A673 (cell line): Measurements from ENCODE around the gene KLKB1. TPM values are rescaled to one million over a fixed set of nuclear protein-coding genes. Genes with fewer than 3 reads are reported as not detected.

ENCODE experiments used
- BruUV-seq: library from RNA; stranded (reverse); fragments of 400-500 nt; replicated peaks from 2 replicates; lab custom pipeline; 2021; lab: Mats Ljungman, UMichigan
- CTCF ChIA-PET: fragments of 300-600 bp; sonication (Branson Sonifier 250); formaldehyde crosslinking; loops from one replicate; lab custom pipeline; 2022; ENCODE audit warnings: antibody characterized with exemption; lab: Charles Lee
- POLR2A ChIA-PET: fragments of 300-600 bp; sonication (Branson Sonifier 250); formaldehyde crosslinking; loops from one replicate; lab custom pipeline; 2022; ENCODE audit warnings: antibody characterized with exemption; ENCODE audit not compliant: low non-redundant PET; lab: Charles Lee
- DNase-seq: peaks from one replicate; pipeline ENCODE4 v3.0.0-alpha.2; 2015; ENCODE audit warnings: low spot score
- H3K27ac ChIP-seq: fragments of 200-600 bp; sonication (generic); 2 replicates; pipeline ENCODE4 v1.5.1; 2016; ENCODE audit warnings: mixed run types, low read depth, mild to moderate bottlenecking, mixed read lengths, antibody characterized with exemption, low read length; ENCODE audit not compliant: poor library complexity, severe bottlenecking
- H3K27me3 ChIP-seq: fragments of 200-600 bp; sonication (generic); replicated peaks from 2 replicates; pipeline ENCODE4 v1.6.1; 2017; ENCODE audit warnings: mixed run types, low read depth, mild to moderate bottlenecking, mixed read lengths, antibody characterized with exemption, low read length; ENCODE audit not compliant: insufficient read depth, poor library complexity
- H3K36me3 ChIP-seq: fragments of 200-600 bp; sonication (generic); 2 replicates; pipeline ENCODE4 v1.6.1; 2016; ENCODE audit warnings: mixed run types, mild to moderate bottlenecking, mixed read lengths, antibody characterized with exemption, low read length; ENCODE audit not compliant: insufficient read depth, poor library complexity, severe bottlenecking
- H3K4me1 ChIP-seq: fragments of 200-600 bp; sonication (generic); 2 replicates; pipeline ENCODE4 v1.6.1; 2017; ENCODE audit warnings: mixed run types, mild to moderate bottlenecking, mixed read lengths, antibody characterized with exemption, low read length; ENCODE audit not compliant: insufficient read depth, poor library complexity, severe bottlenecking
- H3K4me3 ChIP-seq: fragments of 200-600 bp; sonication (generic); 2 replicates; pipeline ENCODE4 v1.5.1; 2016; ENCODE audit warnings: low read depth, mixed run types, mild to moderate bottlenecking, mixed read lengths, low read length; ENCODE audit not compliant: poor library complexity, severe bottlenecking
- H3K9me3 ChIP-seq: fragments of 200-600 bp; sonication (generic); 2 replicates; pipeline ENCODE4 v1.6.1; 2016; ENCODE audit warnings: mixed run types, low read depth, mild to moderate bottlenecking, mixed read lengths, antibody characterized with exemption, low read length; ENCODE audit not compliant: poor library complexity, severe bottlenecking
- EZH2 ChIP-seq: fragments of 200-600 bp; sonication (generic); IDR thresholded peaks from 2 replicates; pipeline ENCODE4 v1.6.1; 2017; ENCODE audit warnings: borderline replicate concordance, low read depth, mild to moderate bottlenecking, mixed read lengths, antibody characterized with exemption, low read length; ENCODE audit not compliant: poor library complexity, severe bottlenecking
- intact Hi-C: fragments of 100-400 bp; cut with micrococcal nuclease; formaldehyde crosslinking; loops from one replicate; pipeline ENCODE4 v1.10.0; 2022; ENCODE audit not compliant: unreplicated experiment
- total RNA-seq: library from RNA; stranded (reverse); gene quantifications from 2 replicates; pipeline ENCODE4 v1.2.3, GENCODE V29; 2021
- TF ChIP-seq, protein P1 (sequence below): fragments of 300-800, 200-600 bp; sonication (generic); conservative IDR thresholded peaks from 2 replicates; pipeline ENCODE4 v1.5.1; 2017; ENCODE audit warnings: low read depth, mild to moderate bottlenecking, antibody characterized with exemption, low read length, moderate library complexity, mixed read lengths

The KLKB1 gene
- total RNA-seq, 1 experiment from 2014 or later: not detected

DNA sequence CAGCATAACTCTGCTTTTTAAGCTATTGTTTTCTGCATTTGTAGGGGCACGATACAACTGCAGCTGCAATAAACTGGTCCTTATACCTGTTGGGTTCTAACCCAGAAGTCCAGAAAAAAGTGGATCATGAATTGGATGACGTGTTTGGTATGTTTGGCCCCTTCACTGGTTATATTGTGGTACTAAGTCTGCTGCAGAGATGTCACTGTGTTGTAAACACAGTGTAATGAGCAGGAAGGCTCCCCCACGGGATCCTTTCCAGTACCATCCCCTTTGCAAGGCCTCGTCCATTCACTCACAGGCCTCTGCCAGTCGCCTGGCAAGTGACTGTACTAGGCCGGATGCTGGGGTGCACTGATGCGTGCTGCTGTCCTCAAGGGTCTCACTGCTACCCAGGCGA, 22.2 kb upstream of the KLKB1 start:
- Histone ChIP-seq H3K4me3 (no peak overlapping the region), H3K9me3 (peaks cover 7% of the 10 kb centered on the region), H3K36me3 (peaks cover 5% of the 10 kb centered on the region), H3K27ac (peak overlapping the region; percentile 90), H3K27me3 (no peaks in the 10 kb centered on the region), H3K4me1 (peaks cover 35% of the 10 kb centered on the region)
- BruUV-seq: no TSS peak
- no peak for DNase-seq
- intact Hi-C loops: no loop called here
- no peak for TF ChIP-seq EZH2
- TF ChIP-seq, protein P1, sequence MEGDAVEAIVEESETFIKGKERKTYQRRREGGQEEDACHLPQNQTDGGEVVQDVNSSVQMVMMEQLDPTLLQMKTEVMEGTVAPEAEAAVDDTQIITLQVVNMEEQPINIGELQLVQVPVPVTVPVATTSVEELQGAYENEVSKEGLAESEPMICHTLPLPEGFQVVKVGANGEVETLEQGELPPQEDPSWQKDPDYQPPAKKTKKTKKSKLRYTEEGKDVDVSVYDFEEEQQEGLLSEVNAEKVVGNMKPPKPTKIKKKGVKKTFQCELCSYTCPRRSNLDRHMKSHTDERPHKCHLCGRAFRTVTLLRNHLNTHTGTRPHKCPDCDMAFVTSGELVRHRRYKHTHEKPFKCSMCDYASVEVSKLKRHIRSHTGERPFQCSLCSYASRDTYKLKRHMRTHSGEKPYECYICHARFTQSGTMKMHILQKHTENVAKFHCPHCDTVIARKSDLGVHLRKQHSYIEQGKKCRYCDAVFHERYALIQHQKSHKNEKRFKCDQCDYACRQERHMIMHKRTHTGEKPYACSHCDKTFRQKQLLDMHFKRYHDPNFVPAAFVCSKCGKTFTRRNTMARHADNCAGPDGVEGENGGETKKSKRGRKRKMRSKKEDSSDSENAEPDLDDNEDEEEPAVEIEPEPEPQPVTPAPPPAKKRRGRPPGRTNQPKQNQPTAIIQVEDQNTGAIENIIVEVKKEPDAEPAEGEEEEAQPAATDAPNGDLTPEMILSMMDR: no peak
- CTCF ChIA-PET: no interaction called here
- POLR2A ChIA-PET: no interaction called here

DNA sequence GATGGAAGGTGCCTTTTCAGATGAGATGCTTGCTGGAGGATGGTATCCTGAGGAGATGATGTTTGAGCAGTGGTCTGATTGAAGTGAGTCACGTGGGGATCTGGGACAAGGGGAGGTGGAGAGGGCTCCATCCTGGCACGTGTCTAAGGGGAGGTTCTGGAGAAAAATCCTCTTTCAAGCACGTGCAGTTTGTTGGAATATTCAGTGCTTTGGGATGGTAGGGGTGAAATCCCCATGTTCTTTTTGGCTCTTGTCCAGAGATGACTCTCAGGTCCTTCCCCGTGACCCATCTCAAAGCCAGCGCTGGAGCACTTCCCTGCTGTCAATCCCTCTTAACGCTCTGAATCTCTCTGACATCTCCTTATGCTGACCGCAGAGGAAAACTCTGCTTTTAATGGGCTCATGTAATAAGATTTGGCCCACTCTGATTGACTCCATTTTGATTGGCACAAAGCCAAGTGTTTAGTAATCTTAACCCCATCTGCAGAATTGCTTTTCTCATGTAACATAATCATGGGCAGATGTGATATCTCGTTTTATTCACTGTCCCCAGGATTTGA, 10.8 kb upstream of the KLKB1 start:
- POLR2A ChIA-PET: no interaction called here
- Histone ChIP-seq H3K9me3 (no peaks in the 10 kb centered on the region), H3K36me3 (no peaks in the 10 kb centered on the region), H3K27ac (no peak overlapping the region), H3K4me3 (no peak overlapping the region), H3K4me1 (peaks cover 11% of the 10 kb centered on the region), H3K27me3 (no peaks in the 10 kb centered on the region)
- TF ChIP-seq, protein P1: no peak
- TF ChIP-seq EZH2: no peak
- CTCF ChIA-PET: no interaction called here
- intact Hi-C loops: no loop called here
- DNase-seq: peak; percentile 59
- BruUV-seq: no TSS peak

DNA sequence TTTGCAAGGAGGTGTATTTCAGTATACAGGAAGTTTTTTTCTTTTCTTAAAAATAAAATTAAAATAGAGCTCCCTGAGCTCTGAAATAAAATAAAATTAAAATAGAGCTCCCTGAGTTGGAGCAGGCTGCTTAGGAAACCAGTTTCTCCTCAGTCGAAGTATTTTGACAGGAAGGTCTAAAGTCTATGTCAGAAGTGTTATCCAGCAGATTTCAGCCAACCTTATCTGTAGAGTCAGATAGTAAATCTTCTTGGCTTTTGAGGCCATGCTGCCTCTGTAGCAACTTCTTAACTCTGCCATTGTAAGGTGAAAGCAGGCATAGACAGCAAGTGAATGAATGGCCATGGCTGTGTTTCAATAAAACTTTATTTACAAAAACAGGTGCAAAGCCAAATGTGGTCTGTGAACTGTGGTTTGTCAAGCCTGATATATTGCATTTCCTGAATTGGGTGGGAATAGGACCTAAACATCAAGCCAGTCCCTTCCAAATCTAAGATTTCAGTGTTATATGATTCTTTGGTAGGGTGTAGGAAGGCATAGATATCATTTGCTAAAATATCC, 9.5 kb upstream of the KLKB1 start:
- CTCF ChIA-PET: no interaction called here
- peaks cover 11% of the 10 kb centered on the region for H3K4me1 ChIP-seq
- H3K27me3 ChIP-seq: no peaks in the 10 kb centered on the region
- no peak overlapping the region for H3K27ac ChIP-seq
- no peak for DNase-seq
- H3K9me3 ChIP-seq: no peaks in the 10 kb centered on the region
- no peak overlapping the region for H3K4me3 ChIP-seq
- POLR2A ChIA-PET: interaction anchor here (0.7 kb wide), 1 partner anchor 615 kb away, joined by 3 read pairs; no protein-coding TSS in a partner anchor
- no TSS peak for BruUV-seq
- H3K36me3 ChIP-seq: no peaks in the 10 kb centered on the region
- intact Hi-C loops: no loop called here
- no peak for TF ChIP-seq EZH2
- TF ChIP-seq, protein P1: no peak
